ENCODE results near the gene MYOCD.

- no peak for TF ChIP-seq BHLHE40 (IDR thresholded peaks at IDR 0.05; ENCODE audit: low read depth, low read length)
- TF ChIP-seq, protein P1, sequence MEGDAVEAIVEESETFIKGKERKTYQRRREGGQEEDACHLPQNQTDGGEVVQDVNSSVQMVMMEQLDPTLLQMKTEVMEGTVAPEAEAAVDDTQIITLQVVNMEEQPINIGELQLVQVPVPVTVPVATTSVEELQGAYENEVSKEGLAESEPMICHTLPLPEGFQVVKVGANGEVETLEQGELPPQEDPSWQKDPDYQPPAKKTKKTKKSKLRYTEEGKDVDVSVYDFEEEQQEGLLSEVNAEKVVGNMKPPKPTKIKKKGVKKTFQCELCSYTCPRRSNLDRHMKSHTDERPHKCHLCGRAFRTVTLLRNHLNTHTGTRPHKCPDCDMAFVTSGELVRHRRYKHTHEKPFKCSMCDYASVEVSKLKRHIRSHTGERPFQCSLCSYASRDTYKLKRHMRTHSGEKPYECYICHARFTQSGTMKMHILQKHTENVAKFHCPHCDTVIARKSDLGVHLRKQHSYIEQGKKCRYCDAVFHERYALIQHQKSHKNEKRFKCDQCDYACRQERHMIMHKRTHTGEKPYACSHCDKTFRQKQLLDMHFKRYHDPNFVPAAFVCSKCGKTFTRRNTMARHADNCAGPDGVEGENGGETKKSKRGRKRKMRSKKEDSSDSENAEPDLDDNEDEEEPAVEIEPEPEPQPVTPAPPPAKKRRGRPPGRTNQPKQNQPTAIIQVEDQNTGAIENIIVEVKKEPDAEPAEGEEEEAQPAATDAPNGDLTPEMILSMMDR (IDR thresholded peaks at IDR 0.05): no peak
- no peak for TF ChIP-seq KDM5A (IDR thresholded peaks at IDR 0.05)
- no peak for TF ChIP-seq CHD4 (IDR thresholded peaks at IDR 0.05; ENCODE audit: borderline replicate concordance)
- TF ChIP-seq SREBF2 (IDR thresholded peaks at IDR 0.05): no peak
- no peak for TF ChIP-seq MAFK (IDR thresholded peaks at IDR 0.05; ENCODE audit: partially characterized antibody)
- no peak for TF ChIP-seq MYC (IDR thresholded peaks at IDR 0.05; ENCODE audit: borderline replicate concordance, low read length)
- no peak for TF ChIP-seq CEBPB (IDR thresholded peaks at IDR 0.05)
- TF ChIP-seq EP300 (IDR thresholded peaks at IDR 0.05): no peak
- no peak for TF ChIP-seq HDAC2 (IDR thresholded peaks at IDR 0.05)
- TF ChIP-seq RARB (CRISPR knock-in tag; IDR thresholded peaks at IDR 0.05): no peak
- TF ChIP-seq RAD21 (conservative IDR thresholded peaks at IDR 0.05 in 1 of 2, IDR thresholded peaks at IDR 0.05 in 1 of 2): no peak
- TF ChIP-seq POLR2A (IDR thresholded peaks at IDR 0.05; ENCODE audit: low read length): no peak
- no peak for TF ChIP-seq JUNB (IDR thresholded peaks at IDR 0.05)
Measured at GRCh38 chr17:12622726-12623125, 43.0 kb upstream of the MYOCD start.

Measured in A549 (cell line).